ENCODE data around the gene NAV3.

- TF ChIP-seq CTCF (IDR thresholded peaks at IDR 0.05) (no peak), POLR2A (IDR thresholded peaks at IDR 0.05) (no peak), EP300 (IDR thresholded peaks at IDR 0.05) (no peak)
Measured at GRCh38 chr12:77938301-77938700, 107.6 kb downstream of the NAV3 start.
